ENCODE data around the gene APOL2.
"Not testable (repeated sequence)": the region's sequence is repeated elsewhere in the genome, so short reads cannot be mapped to it uniquely, and the experiment has no call there.

APOL2 gene

GRCh38 chr22:36221799-36222751, 17.3 kb downstream of the APOL2 start:
- DNase-seq (ENCODE audit: low read depth, low spot score) = no peak

GRCh38 chr22:36220451-36220921, 18.8 kb downstream of the APOL2 start:
- DNase-seq (ENCODE audit: low read depth, low spot score) = no peak

DNA sequence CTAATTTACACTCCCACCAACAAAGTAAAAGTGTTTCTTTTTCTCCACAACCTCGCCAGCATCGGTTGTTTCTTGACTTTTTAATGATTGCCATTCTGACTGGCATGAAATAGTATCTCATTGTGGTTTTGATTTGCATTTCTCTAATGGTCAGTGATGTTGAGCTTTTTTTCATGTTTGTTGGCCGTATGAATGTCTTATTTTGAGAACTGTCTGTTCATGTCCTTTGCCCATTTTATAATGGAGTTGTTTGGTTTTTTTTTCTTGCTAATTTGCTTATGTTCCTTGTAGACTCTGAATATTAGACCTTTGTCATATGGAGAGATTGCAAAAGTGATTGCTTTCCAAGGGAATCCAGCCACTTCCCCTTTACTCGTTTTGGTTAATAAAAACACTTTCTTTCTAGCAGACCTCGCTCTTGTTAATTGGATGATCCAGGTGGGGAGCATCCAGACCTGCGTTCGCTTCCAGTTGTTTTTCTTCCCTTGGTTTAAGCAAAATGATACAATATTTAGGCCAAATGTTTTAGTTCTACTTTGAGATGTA, 20.6 kb downstream of the APOL2 start:
- no peak for DNase-seq (ENCODE audit: low read depth, low spot score)

GRCh38 chr22:36215981-36216380, 23.3 kb downstream of the APOL2 start:
- DNase-seq (ENCODE audit: low read depth, low spot score) = no peak

DNA sequence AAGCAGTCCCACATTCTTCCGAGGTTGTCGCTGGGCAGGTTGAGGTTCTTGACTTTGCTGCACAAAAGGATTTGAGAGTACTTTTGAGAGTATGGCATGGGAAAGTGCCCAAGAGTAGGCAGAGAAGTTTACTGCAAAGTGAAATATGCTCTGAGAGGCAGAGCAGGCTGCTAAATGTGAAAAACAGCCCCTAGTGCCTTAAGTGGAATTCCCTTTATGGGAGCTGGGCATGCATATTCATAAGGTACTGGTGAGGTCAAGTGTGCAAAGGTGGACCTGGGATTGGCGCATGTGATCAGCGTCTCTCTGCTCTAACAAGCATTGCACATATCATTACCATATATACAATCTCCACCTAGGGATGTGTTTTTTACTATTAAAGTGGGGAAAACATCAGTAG, 25.7 kb downstream of the APOL2 start:
- DNase-seq (ENCODE audit: low read depth, low spot score) = no peak

GRCh38 chr22:36212901-36213300, 26.4 kb downstream of the APOL2 start:
- DNase-seq (ENCODE audit: low read depth, low spot score) = no peak

DNA sequence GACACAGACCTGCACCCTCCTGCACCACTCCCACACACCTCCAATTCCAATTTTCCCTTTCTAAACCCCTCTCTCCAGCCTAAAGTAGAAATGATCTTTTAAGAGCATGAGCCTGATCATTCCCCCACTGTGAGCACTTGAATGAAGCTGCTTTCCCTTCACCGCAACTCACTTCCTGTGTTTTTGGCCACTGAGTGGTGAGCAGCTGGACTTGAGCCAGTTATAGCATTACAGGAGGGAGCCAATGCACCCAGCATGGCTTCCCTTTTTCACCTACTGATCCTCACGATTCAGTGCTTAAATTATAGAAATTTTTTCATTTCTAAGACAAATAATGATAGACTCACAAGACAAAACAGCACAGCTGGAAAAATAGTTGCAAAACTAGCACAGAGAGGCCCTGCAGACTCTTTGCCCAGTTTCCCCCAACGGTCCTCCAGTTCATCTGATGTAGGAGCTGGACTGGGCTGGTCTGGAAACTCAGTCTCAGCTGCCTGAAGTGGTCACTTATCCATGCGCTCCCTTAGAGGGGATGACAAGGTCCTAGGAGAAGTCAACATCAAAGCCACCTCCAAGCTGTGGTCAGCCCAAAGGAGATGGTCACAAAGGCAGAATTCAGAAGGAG, 28.0 kb downstream of the APOL2 start:
- no peak for DNase-seq (ENCODE audit: low read depth, low spot score)

GRCh38 chr22:36210224-36210623, 29.1 kb downstream of the APOL2 start:
- no peak for DNase-seq (ENCODE audit: low read depth, low spot score)

DNA sequence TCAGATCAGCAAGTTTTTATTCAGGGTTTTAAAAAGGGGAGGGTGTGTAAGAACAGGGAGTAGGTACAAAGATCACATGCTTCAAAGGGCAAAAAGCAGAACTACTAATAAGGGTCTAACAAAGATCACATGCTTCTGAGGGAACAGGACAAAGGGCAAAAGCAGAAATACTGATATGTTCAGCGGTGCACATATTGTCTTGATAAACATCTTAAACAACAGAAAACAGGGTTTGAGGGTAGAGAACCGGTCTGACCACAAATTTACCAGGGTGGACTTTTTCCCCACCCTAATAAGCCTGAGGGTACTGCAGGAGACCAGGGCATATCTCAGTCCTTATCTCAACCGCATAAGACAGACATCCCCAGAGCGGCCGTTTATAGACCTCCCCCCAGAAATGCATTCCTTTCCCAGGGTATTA, 29.8 kb downstream of the APOL2 start:
- not testable (repeated sequence) for DNase-seq (ENCODE audit: low read depth, low spot score)

GRCh38 chr22:36208914-36209313, 30.4 kb downstream of the APOL2 start:
- DNase-seq (ENCODE audit: low read depth, low spot score) = no peak

- no peak for DNase-seq (ENCODE audit: low read depth, low spot score)
Measured at GRCh38 chr22:36208162-36208765, 31.1 kb downstream of the APOL2 start.

DNA sequence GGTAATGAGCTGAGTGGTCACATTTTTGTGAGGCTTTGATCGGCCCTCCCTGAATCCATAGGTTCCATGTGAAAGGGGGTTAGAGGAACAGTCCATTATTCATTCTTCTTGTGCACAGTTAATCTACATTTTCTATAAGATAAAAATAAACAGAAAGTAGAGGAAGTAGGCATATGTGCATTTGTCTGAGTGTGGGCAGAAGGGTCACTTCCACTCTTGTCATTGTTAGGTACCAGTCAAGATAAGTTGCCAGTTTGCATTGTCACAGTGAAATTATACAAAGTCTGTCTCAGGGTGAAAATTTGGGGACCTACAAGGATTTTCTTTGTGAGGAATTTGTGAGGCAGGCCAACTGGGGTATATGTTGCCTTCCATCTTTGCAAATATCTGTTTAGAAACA, 33.1 kb downstream of the APOL2 start:
- no peak for DNase-seq (ENCODE audit: low read depth, low spot score)

DNA sequence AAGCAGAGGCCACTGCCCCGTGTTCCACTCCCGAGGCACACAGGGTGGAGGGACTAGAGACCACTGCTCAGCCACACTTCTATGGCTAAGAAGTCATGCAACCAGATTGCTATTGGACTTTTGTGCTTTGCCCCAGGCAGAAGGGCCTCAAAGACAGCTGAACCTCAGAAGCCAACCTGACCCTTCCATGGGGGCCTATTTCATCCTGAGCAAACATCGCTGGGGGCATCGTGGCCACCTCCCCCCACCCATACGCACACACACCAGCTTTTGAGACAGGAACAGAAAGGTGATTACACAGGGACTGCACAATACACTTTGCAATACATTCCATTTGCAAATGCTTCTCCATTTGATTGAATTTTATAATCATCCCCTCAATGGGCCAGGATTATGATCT, 33.8 kb downstream of the APOL2 start:
- not testable (repeated sequence) for DNase-seq (ENCODE audit: low read depth, low spot score)

- DNase-seq (ENCODE audit: low read depth, low spot score) = no peak
Measured at GRCh38 chr22:36204632-36205015, 34.7 kb downstream of the APOL2 start.

DNA sequence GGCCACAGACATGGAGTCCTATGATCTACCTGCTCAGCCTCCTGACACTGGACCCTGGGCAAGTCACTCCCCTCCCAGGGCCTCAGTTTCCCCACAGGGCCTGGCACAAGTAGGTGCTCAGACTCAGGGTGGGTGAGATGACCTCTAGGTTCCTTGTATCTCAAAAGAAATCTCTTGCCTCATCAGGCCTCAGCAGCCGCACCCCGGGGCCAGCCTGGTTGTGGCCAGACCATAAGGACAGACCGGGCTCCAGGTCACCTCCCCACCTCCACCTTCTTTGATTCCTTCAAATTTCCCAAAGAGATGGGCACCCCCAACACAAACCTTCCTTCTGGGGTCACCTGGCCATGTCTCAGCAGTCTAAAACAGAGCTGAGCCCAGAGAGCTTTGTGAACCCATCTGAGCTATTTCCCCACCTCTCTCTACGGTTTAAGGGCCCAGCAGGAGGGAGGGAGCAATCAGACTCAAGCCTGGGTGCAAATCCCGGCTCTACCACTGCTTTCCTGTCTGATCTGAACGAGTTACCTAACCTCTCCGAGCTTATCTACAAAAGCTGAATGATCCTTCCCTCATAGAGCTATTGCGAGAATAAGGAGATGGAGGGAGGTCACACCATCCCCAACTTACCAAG, 35.2 kb downstream of the APOL2 start:
- no peak for DNase-seq (ENCODE audit: low read depth, low spot score)

DNA sequence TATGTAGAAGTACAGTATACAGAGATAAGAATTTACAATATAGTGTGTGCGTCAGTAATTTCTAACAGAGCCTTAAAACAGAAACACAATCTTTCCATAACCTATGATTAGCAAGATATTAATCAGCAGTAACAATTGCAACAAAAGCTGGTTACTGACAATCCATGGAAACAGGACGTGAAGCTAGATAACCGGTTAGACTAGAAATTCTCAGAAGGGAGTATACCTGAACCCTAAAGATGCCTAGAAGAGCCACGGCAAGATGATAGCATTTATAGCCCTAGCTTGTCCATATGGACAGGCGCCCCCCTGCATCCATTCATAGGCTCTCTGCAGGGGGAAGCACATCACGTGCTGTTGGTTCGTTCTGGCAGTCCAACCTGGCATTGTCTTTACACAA, 35.9 kb downstream of the APOL2 start:
- DNase-seq (ENCODE audit: low read depth, low spot score) = not testable (repeated sequence)

DNA sequence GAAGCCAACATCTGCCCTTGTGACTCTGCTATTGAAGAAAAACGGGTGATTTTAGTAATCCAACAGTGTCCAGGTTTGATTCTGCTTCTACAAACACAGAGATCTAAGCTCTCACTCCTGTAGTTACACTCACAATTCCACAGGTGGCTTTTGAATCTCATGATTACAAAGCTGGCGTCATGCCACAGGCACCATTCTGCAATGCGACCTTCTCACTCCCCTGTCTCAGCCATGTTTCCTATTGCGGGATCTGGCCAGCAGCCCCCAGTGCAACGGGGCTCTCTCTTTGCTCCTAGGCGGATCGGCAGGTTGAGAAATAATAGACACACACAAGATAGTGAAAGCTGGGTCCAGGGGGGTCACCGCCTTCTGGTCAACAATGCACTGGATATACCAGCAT, 36.4 kb downstream of the APOL2 start:
- not testable (repeated sequence) for DNase-seq (ENCODE audit: low read depth, low spot score)

DNA sequence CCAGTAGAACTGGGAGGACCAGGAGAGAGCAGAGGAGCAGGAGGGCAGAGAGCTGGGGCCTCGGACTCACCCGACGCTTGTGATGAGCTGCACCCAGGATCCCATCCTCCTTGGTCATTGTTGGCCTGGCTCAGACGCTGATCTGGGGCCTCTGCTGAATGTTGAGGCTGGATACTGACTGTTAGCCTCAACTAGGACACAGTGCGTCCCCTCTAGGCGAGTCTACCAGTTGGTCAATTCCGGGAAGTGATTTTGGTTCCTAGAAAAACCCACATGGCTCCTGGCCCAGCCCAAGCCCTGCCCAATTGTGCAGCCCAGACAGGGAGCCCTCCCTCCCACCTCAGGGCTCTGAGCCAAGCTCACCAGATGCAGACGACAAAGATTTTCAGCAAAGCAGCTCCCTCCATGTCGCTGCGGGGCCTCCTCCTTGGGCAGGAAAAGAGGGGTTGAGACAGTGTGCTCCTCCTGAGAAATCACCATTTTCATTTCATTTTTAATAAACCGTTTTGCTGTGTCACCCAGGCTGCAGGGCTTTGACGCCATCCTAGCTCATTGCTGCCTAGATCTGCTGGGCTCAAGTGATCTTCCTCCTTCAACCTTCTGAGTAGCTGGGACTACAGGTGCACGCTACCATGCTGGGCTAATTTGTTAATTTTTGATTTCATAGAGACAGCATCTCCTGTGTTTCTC, 37.6 kb downstream of the APOL2 start, which contains the start of gene APOL4:
Gene APOL4, minus strand, starts transcription at position 180 of the 690 bp plus-strand sequence. Its CDS starts 75 bp downstream, at position 105.
- DNase-seq (ENCODE audit: low read depth, low spot score) = no peak

DNA sequence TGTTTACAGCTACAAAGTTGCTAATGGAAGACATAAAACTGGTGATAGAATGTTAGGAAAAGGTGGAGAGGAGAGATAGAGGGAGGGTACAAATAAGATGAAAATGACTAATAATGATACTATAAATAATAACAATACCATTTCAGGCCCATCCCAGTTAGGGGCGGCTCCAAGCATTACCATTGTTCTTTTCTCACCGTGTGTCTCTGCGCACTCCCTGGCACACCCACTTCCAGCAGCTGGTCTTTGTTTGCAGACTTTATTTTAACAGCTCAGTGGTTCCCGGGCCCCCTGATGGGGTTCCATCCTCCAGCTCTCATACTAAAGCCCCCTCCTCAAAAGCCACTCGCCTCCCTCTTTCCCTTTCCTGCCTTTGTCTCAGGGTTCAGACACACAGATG, 38.3 kb downstream of the APOL2 start:
- DNase-seq (ENCODE audit: low read depth, low spot score) = not testable (repeated sequence)

DNA sequence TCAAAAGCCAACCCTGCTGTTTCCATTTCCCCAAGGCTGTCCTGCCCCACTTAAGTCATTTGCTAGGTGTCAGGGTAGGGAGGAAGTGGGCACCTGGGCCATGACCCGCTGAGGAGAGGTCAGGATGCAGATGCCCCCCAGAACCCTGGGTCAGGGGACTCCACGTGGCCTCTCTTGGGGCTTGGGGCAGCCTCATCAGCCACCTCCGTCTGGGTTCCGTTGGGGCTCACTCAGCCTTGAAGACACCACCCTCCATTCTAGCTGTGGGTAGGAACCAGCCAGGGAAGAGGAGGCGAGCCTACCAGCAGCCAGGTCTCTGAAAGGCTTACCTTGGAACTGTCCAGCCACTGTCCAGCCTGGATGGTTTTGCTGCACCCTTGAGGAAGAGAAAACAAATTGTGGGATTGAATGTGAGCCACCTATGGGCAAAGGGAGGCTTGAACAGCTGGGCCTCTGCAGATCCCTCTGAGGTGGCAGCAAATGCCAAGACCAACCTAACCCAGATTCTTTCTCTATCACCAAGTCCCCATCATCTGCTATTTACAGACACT, 40.3 kb downstream of the APOL2 start:
- DNase-seq (ENCODE audit: low read depth, low spot score) = no peak

GRCh38 chr22:36198536-36198935, 40.8 kb downstream of the APOL2 start:
- no peak for DNase-seq (ENCODE audit: low read depth, low spot score)
